ENCODE data around the gene SYNCRIP. TPM values are rescaled to one million over a fixed set of nuclear protein-coding genes. Genes with fewer than 3 reads are reported as not detected.

SYNCRIP gene
- total RNA-seq, 1 experiment from 2014 or later, result 189 TPM

DNA sequence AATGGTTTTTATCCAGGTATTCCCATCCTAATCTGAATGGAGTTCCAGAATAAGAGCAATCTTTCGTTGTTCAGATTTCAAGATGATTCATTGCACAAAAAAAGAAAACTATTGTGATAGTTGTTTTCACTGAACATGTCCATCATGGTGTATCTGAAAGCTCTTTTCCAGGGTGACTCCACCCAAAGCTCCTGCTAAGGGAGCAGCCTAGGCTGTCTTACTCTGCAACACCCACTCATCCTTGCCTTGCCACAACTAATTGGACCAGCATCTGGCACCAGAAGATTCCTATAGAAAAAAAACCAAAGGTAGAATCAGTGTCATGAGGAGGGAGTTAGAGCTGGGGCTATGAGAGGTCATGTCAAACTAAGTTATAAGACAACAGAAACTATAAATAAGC is 7.9 kb upstream of the SYNCRIP start:
- Histone ChIP-seq H3K27ac (ENCODE audit: low read depth, low read length) (no peak overlapping the region), H3K27me3 (ENCODE audit: insufficient read depth, low read length) (no peaks in the 10 kb centered on the region), H3K4me3 (replicated peaks in 1 of 2; ENCODE audit: low read depth in 1 of 2, low read length in 2 of 2) (no peak overlapping the region), H3K9ac (ENCODE audit: low read length) (no peak overlapping the region), H4K20me1 (ENCODE audit: insufficient read depth) (no peaks in the 10 kb centered on the region), H3K36me3 (ENCODE audit: control insufficient read depth in 1 of 2, insufficient read depth in 2 of 2, low read length in 2 of 2) (no peaks in the 10 kb centered on the region), H3K4me2 (ENCODE audit: low read length) (no peak overlapping the region), H3K4me1 (ENCODE audit: control insufficient read depth in 1 of 2, insufficient read depth in 2 of 2, low read length in 2 of 2) (peaks cover under 1 to 2% of the 10 kb centered on the region in 2 experiments; a peak in 2 of 4 replicates), H3K9me3 (ENCODE audit: control insufficient read depth in 1 of 2, insufficient read depth in 1 of 2, low read depth in 1 of 2, low read length in 2 of 2) (no peaks in the 10 kb centered on the region), H3K79me2 (ENCODE audit: insufficient read depth, low read length) (no peaks in the 10 kb centered on the region), H3K9me2 (ENCODE audit: insufficient read depth) (peaks cover 2% of the 10 kb centered on the region; the same call in 1 of the 2 replicates), H2AFZ (ENCODE audit: low read depth, low read length, poor library complexity, severe bottlenecking) (no peak overlapping the region)
- RAD21 ChIA-PET (ENCODE audit: low non-redundant PET in 1 of 2, low total read pairs in 2 of 2, uncharacterized antibody in 2 of 2, unreplicated experiment in 2 of 2), result no interaction called here
- TF ChIP-seq, protein P1, sequence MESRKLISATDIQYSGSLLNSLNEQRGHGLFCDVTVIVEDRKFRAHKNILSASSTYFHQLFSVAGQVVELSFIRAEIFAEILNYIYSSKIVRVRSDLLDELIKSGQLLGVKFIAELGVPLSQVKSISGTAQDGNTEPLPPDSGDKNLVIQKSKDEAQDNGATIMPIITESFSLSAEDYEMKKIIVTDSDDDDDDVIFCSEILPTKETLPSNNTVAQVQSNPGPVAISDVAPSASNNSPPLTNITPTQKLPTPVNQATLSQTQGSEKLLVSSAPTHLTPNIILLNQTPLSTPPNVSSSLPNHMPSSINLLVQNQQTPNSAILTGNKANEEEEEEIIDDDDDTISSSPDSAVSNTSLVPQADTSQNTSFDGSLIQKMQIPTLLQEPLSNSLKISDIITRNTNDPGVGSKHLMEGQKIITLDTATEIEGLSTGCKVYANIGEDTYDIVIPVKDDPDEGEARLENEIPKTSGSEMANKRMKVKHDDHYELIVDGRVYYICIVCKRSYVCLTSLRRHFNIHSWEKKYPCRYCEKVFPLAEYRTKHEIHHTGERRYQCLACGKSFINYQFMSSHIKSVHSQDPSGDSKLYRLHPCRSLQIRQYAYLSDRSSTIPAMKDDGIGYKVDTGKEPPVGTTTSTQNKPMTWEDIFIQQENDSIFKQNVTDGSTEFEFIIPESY (IDR thresholded peaks at IDR 0.05; ENCODE audit: extremely low read depth, insufficient replicate concordance, low read length), result no peak
- TF ChIP-seq SRF (IDR thresholded peaks at IDR 0.05; ENCODE audit: low read depth) (no peak), POLR2AphosphoS5 (IDR thresholded peaks at IDR 0.05; ENCODE audit: low read depth, low read length) (no peak), POLR2A (IDR thresholded peaks at IDR 0.05; ENCODE audit: borderline replicate concordance, extremely low read depth, insufficient read depth, insufficient read length) (no peak), ZFX (IDR thresholded peaks at IDR 0.05) (no peak), FOSL1 (IDR thresholded peaks at IDR 0.05; ENCODE audit: low read depth) (no peak), EGR1 (IDR thresholded peaks at IDR 0.05; ENCODE audit: low read depth) (no peak), ELF1 (IDR thresholded peaks at IDR 0.05; ENCODE audit: borderline replicate concordance, low read depth) (no peak), JUND (IDR thresholded peaks at IDR 0.05) (no peak), RAD21 (IDR thresholded peaks at IDR 0.05; ENCODE audit: low read depth) (no peak), SIN3A (IDR thresholded peaks at IDR 0.05; ENCODE audit: low read depth) (no peak), ZNF274 (IDR thresholded peaks at IDR 0.05; ENCODE audit: low read depth, low read length) (no peak)
- TF ChIP-seq, protein P2, sequence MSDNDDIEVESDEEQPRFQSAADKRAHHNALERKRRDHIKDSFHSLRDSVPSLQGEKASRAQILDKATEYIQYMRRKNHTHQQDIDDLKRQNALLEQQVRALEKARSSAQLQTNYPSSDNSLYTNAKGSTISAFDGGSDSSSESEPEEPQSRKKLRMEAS (IDR thresholded peaks at IDR 0.05), result no peak
- TF ChIP-seq, protein P3, sequence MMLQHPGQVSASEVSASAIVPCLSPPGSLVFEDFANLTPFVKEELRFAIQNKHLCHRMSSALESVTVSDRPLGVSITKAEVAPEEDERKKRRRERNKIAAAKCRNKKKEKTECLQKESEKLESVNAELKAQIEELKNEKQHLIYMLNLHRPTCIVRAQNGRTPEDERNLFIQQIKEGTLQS (IDR thresholded peaks at IDR 0.05), result no peak
- BruUV-seq (replicated peaks), result no TSS peak
- DNase-seq (ENCODE audit: low read depth, low spot score) (no peak), ATAC-seq (no peak)
- POLR2A ChIA-PET, result no interaction called here
- intact Hi-C loops (cut with micrococcal nuclease), result no loop called here
- CTCF ChIA-PET, result no interaction called here

Measured in HCT116 (cell line).